Thyroid gland (tissue), 4 donors: ENCODE data around the gene SLC12A4.

ENCODE experiments used
- CTCF ChIP-seq, 6 experiments: fragments of 200-600 bp in 3 of 6; fragments of 450-650 bp in 3 of 6; sonication (generic) in 3 of 6; IDR thresholded peaks; one replicate each; pipeline ENCODE4 v1.5.1; 2016 to 2019; ENCODE audit warnings: antibody characterized with exemption in 6 of 6, mild to moderate bottlenecking in 2 of 6, inconsistent platforms in 1 of 6, moderate library complexity in 1 of 6
- POLR2A ChIP-seq, 2 donors: fragments of 450-650 bp; IDR thresholded peaks; one replicate each; pipeline ENCODE4 v1.6.1; 2017; ENCODE audit warnings: antibody characterized with exemption in 2 of 2, mild to moderate bottlenecking in 2 of 2, moderate library complexity in 1 of 2

- TF ChIP-seq CTCF (IDR thresholded peaks at IDR 0.05) (no peak), POLR2A (IDR thresholded peaks at IDR 0.05) (no peak)
These were observed 27.0 kb upstream of the SLC12A4 start for GRCh38 chr16:67995423-67995822.
